Neural crest cell (in vitro differentiated cells): ENCODE results near the gene LY9. TPM values are rescaled to one million over a fixed set of nuclear protein-coding genes. Genes with fewer than 3 reads are reported as not detected.

Experiments
- DNase-seq: peaks from one replicate; pipeline ENCODE4 v3.0.0; 2021; ENCODE audit warnings: low read depth, mixed read lengths, low spot score
- H3K27ac Mint-ChIP-seq: one replicate; pipeline ENCODE4 v1.8.0; 2021; ENCODE audit warnings: mild to moderate bottlenecking, mixed read lengths; ENCODE audit not compliant: unreplicated experiment
- H3K27me3 Mint-ChIP-seq: 2 replicates; pipeline ENCODE4 v1.8.0; 2021; ENCODE audit warnings: low read depth, mild to moderate bottlenecking, mixed read lengths
- H3K36me3 Mint-ChIP-seq: 2 replicates; pipeline ENCODE4 v1.8.0; 2021; ENCODE audit warnings: low read depth, mild to moderate bottlenecking, mixed read lengths
- H3K4me1 Mint-ChIP-seq: 2 replicates; pipeline ENCODE4 v1.8.0; 2021; ENCODE audit warnings: mixed read lengths
- H3K4me3 Mint-ChIP-seq: one replicate; pipeline ENCODE4 v1.8.0; 2021; ENCODE audit warnings: mild to moderate bottlenecking, mixed read lengths
- H3K9me3 Mint-ChIP-seq: 2 replicates; pipeline ENCODE4 v1.8.0; 2021; ENCODE audit warnings: mixed read lengths
- total RNA-seq: library from RNA; stranded (reverse); gene quantifications from 2 replicates; pipeline ENCODE4 v1.2.1, GENCODE V29; 2021
- TF ChIP-seq, protein P1 (sequence below): fragments of 200-600 bp; sonication (generic); conservative IDR thresholded peaks from 2 replicates; pipeline ENCODE4 v1.5.0; 2021; ENCODE audit warnings: antibody characterized with exemption, mild to moderate bottlenecking

The LY9 gene
- total RNA-seq, 1 donor from 2014 or later = not detected

DNA sequence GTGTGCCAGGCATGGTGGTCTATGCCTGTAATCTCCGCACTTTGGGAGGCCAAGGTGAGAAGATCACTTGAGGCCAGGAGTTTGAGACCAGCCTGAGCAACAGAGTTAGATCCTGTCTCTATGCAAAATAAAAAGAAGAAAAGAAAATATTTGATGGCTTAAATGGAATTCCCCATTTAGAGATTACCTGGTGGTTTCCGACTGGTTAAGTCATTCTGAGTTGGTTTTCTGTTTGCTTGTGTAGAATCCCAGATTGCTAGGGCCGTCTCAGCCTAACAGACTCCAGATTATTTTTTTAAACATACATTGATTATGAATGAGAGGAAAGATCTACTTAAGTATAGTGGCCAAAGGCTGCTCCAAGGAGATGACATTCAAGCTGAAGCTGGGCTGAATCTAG lies 22.9 kb upstream of the LY9 start:
- Mint-ChIP-seq H3K36me3 (no peaks in the 10 kb centered on the region), H3K9me3 (no peaks in the 10 kb centered on the region), H3K4me1 (peaks cover 13% of the 10 kb centered on the region), H3K27me3 (no peaks in the 10 kb centered on the region), H3K4me3 (no peak overlapping the region), H3K27ac (no peak overlapping the region)
- no peak for DNase-seq
- TF ChIP-seq, protein P1, sequence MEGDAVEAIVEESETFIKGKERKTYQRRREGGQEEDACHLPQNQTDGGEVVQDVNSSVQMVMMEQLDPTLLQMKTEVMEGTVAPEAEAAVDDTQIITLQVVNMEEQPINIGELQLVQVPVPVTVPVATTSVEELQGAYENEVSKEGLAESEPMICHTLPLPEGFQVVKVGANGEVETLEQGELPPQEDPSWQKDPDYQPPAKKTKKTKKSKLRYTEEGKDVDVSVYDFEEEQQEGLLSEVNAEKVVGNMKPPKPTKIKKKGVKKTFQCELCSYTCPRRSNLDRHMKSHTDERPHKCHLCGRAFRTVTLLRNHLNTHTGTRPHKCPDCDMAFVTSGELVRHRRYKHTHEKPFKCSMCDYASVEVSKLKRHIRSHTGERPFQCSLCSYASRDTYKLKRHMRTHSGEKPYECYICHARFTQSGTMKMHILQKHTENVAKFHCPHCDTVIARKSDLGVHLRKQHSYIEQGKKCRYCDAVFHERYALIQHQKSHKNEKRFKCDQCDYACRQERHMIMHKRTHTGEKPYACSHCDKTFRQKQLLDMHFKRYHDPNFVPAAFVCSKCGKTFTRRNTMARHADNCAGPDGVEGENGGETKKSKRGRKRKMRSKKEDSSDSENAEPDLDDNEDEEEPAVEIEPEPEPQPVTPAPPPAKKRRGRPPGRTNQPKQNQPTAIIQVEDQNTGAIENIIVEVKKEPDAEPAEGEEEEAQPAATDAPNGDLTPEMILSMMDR = no peak

DNA sequence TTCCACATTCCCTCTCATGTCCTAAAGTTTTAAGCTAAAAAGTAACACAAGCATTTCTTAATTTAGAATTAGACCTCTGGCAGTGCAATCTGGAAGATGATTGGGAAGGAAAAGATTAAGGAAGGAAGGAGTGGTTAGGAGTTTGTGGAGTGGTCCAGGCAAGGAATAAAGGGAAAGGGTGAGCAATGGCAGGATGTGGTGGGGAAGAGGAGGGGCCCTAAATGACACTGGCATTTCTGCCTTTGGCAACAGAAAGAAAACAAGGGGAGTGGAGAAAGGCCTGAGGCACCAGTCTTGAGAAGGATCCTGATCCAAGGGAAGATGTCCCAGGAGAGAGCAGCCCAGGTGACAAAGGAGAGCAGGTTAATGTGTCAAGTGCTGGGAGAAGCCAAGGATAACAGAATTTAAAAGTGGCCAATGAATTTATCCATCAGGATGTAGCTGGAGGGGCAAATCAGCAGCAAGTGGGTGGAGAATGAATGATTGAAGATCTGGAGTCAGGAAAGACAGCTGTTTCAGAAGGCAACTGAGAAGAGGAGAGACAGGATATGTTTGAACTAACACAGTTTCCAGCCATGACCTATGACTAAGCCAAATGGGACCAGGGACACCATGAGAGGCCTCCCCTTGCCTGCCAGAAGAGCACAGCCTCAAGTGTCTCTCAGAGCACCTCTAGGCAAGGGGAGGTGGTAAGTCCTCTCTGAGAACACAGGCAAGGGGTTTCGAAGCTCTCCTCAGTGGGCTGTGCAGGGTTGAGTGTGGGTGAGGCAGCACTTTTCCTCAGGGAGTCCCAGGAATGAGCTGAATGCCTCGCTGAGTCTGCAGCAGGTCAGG lies 20.9 kb upstream of the LY9 start:
- Mint-ChIP-seq H3K27me3 (no peaks in the 10 kb centered on the region), H3K4me3 (no peak overlapping the region), H3K4me1 (peaks cover 13% of the 10 kb centered on the region), H3K36me3 (no peaks in the 10 kb centered on the region), H3K27ac (peak overlapping the region; percentile 2), H3K9me3 (no peaks in the 10 kb centered on the region)
- DNase-seq = no peak
- TF ChIP-seq, protein P1 = no peak

DNA sequence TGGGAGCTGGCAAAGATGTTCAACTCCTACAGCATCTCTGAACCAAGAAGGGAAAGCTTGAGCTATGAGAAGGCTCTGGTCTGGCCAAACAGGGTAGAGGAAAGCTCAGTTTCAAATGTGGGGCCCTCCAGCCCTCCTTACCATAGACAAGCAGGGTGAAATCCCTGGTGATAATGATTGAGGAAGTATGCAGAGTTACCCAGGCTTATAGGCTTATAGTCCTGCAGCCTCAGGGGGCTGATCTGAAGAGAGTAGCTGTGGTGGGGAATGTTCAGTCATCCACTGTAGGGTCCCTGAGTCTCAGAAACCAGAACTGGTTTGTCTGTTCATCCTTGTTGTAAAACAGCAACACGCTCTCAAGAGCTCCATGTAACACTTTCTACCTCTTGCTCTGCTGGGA lies 19.8 kb upstream of the LY9 start:
- no peak for DNase-seq
- Mint-ChIP-seq H3K4me3 (no peak overlapping the region), H3K27ac (no peak overlapping the region), H3K9me3 (no peaks in the 10 kb centered on the region), H3K4me1 (peaks cover 13% of the 10 kb centered on the region), H3K36me3 (no peaks in the 10 kb centered on the region), H3K27me3 (no peaks in the 10 kb centered on the region)
- TF ChIP-seq, protein P1 = no peak

DNA sequence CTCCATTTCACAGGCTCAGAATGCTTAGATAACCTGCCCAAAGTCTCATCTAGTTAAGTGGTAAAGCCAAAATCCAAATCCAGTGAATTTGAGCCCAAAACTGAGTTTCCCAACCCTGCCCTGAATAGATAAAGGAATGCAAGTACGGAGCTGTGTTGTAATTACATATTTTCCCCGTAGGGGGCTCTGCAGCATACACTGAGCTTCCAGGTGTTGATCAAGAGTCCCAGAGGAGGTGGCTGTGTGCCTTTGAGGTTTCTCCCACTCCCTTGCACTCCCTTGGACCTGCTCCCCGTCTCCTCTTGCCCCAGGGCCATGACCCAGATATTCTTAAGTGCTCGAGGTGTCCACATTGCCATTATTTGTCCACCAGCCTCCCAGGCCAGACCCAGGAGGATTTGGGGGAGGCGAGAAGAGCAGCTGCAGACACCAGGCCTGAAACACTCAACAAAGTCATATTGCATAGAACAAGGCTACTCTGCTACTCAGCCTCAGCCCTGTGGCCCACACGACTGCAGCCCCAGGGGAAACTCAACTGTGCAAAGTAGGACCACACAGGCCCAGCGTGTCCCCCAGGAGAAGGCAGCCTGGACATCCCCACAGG lies 18.4 kb upstream of the LY9 start:
- peaks cover 13% of the 10 kb centered on the region for H3K4me1 Mint-ChIP-seq
- no peaks in the 10 kb centered on the region for H3K27me3 Mint-ChIP-seq
- H3K9me3 Mint-ChIP-seq = no peaks in the 10 kb centered on the region
- TF ChIP-seq, protein P1 = peak; percentile 61
- peak; percentile 4 for DNase-seq
- H3K36me3 Mint-ChIP-seq = no peaks in the 10 kb centered on the region
- H3K27ac Mint-ChIP-seq = no peak overlapping the region
- no peak overlapping the region for H3K4me3 Mint-ChIP-seq

DNA sequence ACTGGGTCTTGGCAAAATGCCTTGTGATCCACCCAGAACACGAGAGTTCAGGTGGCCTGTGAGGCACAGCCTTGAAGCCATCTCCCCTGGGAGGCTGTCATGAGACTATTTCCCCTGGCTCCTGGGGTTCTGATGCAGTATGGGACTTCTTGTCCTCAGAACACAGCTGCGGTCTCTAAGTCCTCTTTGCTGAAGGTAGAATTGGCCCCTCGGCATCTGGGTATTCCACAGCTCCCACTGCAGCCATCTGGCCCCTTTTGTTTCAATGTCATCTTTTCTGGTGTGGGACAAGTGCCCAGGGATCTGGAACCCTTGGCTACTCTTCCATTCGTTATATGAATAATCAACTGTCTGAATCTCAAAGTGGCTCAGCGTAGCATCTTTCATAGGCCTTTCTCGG lies 17.0 kb upstream of the LY9 start:
- TF ChIP-seq, protein P1 = no peak
- Mint-ChIP-seq H3K36me3 (no peaks in the 10 kb centered on the region), H3K27me3 (no peaks in the 10 kb centered on the region), H3K4me1 (peaks cover 8% of the 10 kb centered on the region), H3K9me3 (no peaks in the 10 kb centered on the region), H3K27ac (no peak overlapping the region), H3K4me3 (no peak overlapping the region)
- DNase-seq = no peak
